Endodermal cell (in vitro differentiated cells): ENCODE results near the gene KRTAP1-3. TPM values are rescaled to one million over a fixed set of nuclear protein-coding genes. Genes with fewer than 3 reads are reported as not detected.

Source experiments
- DNase-seq: peaks from one replicate; pipeline ENCODE4 v3.0.0-alpha.2; 2017
- H3K27ac ChIP-seq: 2 replicates; pipeline ENCODE4 v1.5.1; 2013; ENCODE audit warnings: mild to moderate bottlenecking, low read depth, low read length, moderate library complexity
- H3K27me3 ChIP-seq: 2 replicates; pipeline ENCODE4 v1.6.1; 2013; ENCODE audit warnings: mild to moderate bottlenecking, low read length, moderate library complexity; ENCODE audit not compliant: insufficient read depth, control insufficient read depth, poor library complexity, severe bottlenecking
- H3K36me3 ChIP-seq: 2 replicates; pipeline ENCODE4 v1.7.0; 2013; ENCODE audit warnings: mild to moderate bottlenecking, low read length, moderate library complexity; ENCODE audit not compliant: control insufficient read depth, insufficient read depth
- H3K4me1 ChIP-seq: one replicate; pipeline ENCODE4 v1.7.0; 2013; ENCODE audit warnings: low read length; ENCODE audit not compliant: control insufficient read depth, insufficient read depth
- H3K4me3 ChIP-seq: 2 replicates; pipeline ENCODE4 v1.5.1; 2013; ENCODE audit warnings: mild to moderate bottlenecking, low read length, moderate library complexity
- H3K9ac ChIP-seq: 2 replicates; pipeline ENCODE4 v1.6.1; 2013; ENCODE audit warnings: mild to moderate bottlenecking, low read length, moderate library complexity; ENCODE audit not compliant: poor library complexity, severe bottlenecking; ENCODE audit errors: extremely low read depth
- H3K9me3 ChIP-seq: 2 replicates; pipeline ENCODE4 v1.6.1; 2013; ENCODE audit warnings: mild to moderate bottlenecking, low read length, moderate library complexity; ENCODE audit not compliant: control insufficient read depth
- H3K27ac Mint-ChIP-seq: 2 replicates; pipeline ENCODE4 v1.8.0; 2020; ENCODE audit warnings: mixed read lengths
- H3K27me3 Mint-ChIP-seq: 2 replicates; pipeline ENCODE4 v1.8.0; 2021; ENCODE audit warnings: mild to moderate bottlenecking, mixed read lengths; ENCODE audit not compliant: insufficient read depth
- H3K36me3 Mint-ChIP-seq: 2 replicates; pipeline ENCODE4 v1.8.0; 2020; ENCODE audit warnings: low read depth, mixed read lengths
- H3K4me1 Mint-ChIP-seq: 2 replicates; pipeline ENCODE4 v1.8.0; 2020; ENCODE audit warnings: mixed read lengths
- H3K4me3 Mint-ChIP-seq: 2 replicates; pipeline ENCODE4 v1.8.0; 2020; ENCODE audit warnings: mild to moderate bottlenecking, moderate library complexity, mixed read lengths
- H3K9me3 Mint-ChIP-seq: 2 replicates; pipeline ENCODE4 v1.8.0; 2020; ENCODE audit warnings: mild to moderate bottlenecking, mixed read lengths
- CTCF ChIP-seq: fragments of 200-600 bp; sonication (generic); conservative IDR thresholded peaks from 2 replicates; pipeline ENCODE4 v1.5.0; 2021; ENCODE audit warnings: antibody characterized with exemption, mild to moderate bottlenecking
- WGBS, 2 experiments: methylation state at CpG; one replicate each; pipeline versions ENCODE4 v1.1.5 to v1.1.7; 2013; ENCODE audit warnings: missing lambda C conversion rate in 2 of 2, mixed read lengths in 1 of 2; ENCODE audit not compliant: insufficient coverage in 1 of 2, insufficient read length in 1 of 2; 5-methylcytosine and 5-hydroxymethylcytosine counted together
- total RNA-seq, 2 donors: library from RNA; stranded (reverse); fragmentation: NEBNext Ultra II Directional in 1 of 2; extraction: Animal tissue kit (Norgen Biotek cat#: 25700) in 1 of 2; gene quantifications; 2 replicates in 1 of 2; 3 replicates in 1 of 2; pipeline ENCODE4 v1.2.1, GENCODE V29; 2021

The KRTAP1-3 gene
- total RNA-seq, 2 donors from 2014 or later, result not detected

GRCh38 chr17:41076788-41077187, 42.1 kb upstream of the KRTAP1-3 start:
- H3K36me3 Mint-ChIP-seq, result no peaks in the 10 kb centered on the region
- no peak for TF ChIP-seq CTCF

GRCh38 chr17:41073676-41074075, 39.0 kb upstream of the KRTAP1-3 start:
- no peak for TF ChIP-seq CTCF
- no peak overlapping the region for H3K27ac Mint-ChIP-seq
- H3K27me3 ChIP-seq, result no peaks in the 10 kb centered on the region

More at GRCh38 chr17:41076788-41077187, 42.1 kb upstream of the KRTAP1-3 start:
- no peaks in the 10 kb centered on the region for H3K36me3 ChIP-seq
- H3K27me3 ChIP-seq, result no peaks in the 10 kb centered on the region
- H3K9me3 ChIP-seq, result no peaks in the 10 kb centered on the region
- H3K27ac Mint-ChIP-seq, result no peak overlapping the region
- H3K4me1 ChIP-seq, result no peaks in the 10 kb centered on the region
- no peak overlapping the region for H3K27ac ChIP-seq
- peaks cover 5% of the 10 kb centered on the region for H3K27me3 Mint-ChIP-seq
- DNase-seq, result no peak
- H3K4me1 Mint-ChIP-seq, result no peaks in the 10 kb centered on the region
- no peak overlapping the region for H3K4me3 Mint-ChIP-seq
- no peak overlapping the region for H3K9ac ChIP-seq
- H3K9me3 Mint-ChIP-seq, result no peaks in the 10 kb centered on the region
- H3K4me3 ChIP-seq, result no peak overlapping the region

GRCh38 chr17:41071606-41072360, 37.1 kb upstream of the KRTAP1-3 start:
- H3K27ac ChIP-seq, result no peak overlapping the region
- H3K27me3 ChIP-seq, result no peaks in the 10 kb centered on the region
- Mint-ChIP-seq H3K36me3 (no peaks in the 10 kb centered on the region), H3K4me3 (no peak overlapping the region), H3K4me1 (no peaks in the 10 kb centered on the region), H3K27me3 (peaks cover 3% of the 10 kb centered on the region), H3K27ac (no peak overlapping the region), H3K9me3 (no peaks in the 10 kb centered on the region)
- no peak overlapping the region for H3K9ac ChIP-seq
- H3K4me1 ChIP-seq, result no peaks in the 10 kb centered on the region
- TF ChIP-seq CTCF, result no peak
- H3K36me3 ChIP-seq, result no peaks in the 10 kb centered on the region
- WGBS, 2 experiments, result 92 to 96% methylated on average over 5 of the region's 5 CpGs
- no peaks in the 10 kb centered on the region for H3K9me3 ChIP-seq
- H3K4me3 ChIP-seq, result no peak overlapping the region
- no peak for DNase-seq

More at GRCh38 chr17:41073676-41074075, 39.0 kb upstream of the KRTAP1-3 start:
- Histone ChIP-seq H3K27ac (no peak overlapping the region), H3K4me1 (no peaks in the 10 kb centered on the region), H3K4me3 (no peak overlapping the region), H3K9me3 (no peaks in the 10 kb centered on the region), H3K36me3 (no peaks in the 10 kb centered on the region), H3K9ac (no peak overlapping the region)
- Mint-ChIP-seq H3K4me3 (no peak overlapping the region), H3K9me3 (no peaks in the 10 kb centered on the region), H3K27me3 (peaks cover 5% of the 10 kb centered on the region), H3K4me1 (no peaks in the 10 kb centered on the region), H3K36me3 (no peaks in the 10 kb centered on the region)
- no peak for DNase-seq
- 89 to 95% methylated on average over 2 of the region's 2 CpGs for WGBS, 2 experiments
